ENCODE measurements around the gene C1QA. TPM values are rescaled to one million over a fixed set of nuclear protein-coding genes. Genes with fewer than 3 reads are reported as not detected.

The C1QA gene
- total RNA-seq, 1 experiment from 2014 or later, result not detected

GRCh38 chr1:22636927-22637326 lies 499 bp downstream of the C1QA start:
- TF ChIP-seq EZH2 (IDR thresholded peaks at IDR 0.05; ENCODE audit: low read depth) (no peak), CTCF (conservative IDR thresholded peaks at IDR 0.05) (no peak)
- Histone ChIP-seq H4K20me1 (ENCODE audit: insufficient read depth) (no peaks in the 10 kb centered on the region), H3F3A (ENCODE audit: insufficient read depth, low read depth) (no peaks in the 10 kb centered on the region), H3K9me3 (ENCODE audit: insufficient read depth, low read depth) (no peaks in the 10 kb centered on the region), H3K36me3 (ENCODE audit: low read depth) (no peaks in the 10 kb centered on the region), H3K4me3 (no peak overlapping the region), H3K9me2 (ENCODE audit: insufficient read depth) (no peaks in the 10 kb centered on the region), H3K79me2 (ENCODE audit: low read depth) (no peaks in the 10 kb centered on the region), H3K27ac (no peak overlapping the region), H3K4me1 (replicated peaks; ENCODE audit: insufficient read depth) (no peaks in the 10 kb centered on the region), H3K4me2 (no peak overlapping the region), H2AFZ (no peak overlapping the region), H3K27me3 (ENCODE audit: insufficient read depth, low read depth) (peaks cover 21% of the 10 kb centered on the region; the same call in 1 of the 2 replicates)
- no TSS peak for BruUV-seq (replicated peaks)
- POLR2A ChIA-PET (ENCODE audit: unreplicated experiment), result no interaction called here
- CTCF ChIA-PET, result interaction anchor here (0.6 kb wide), 1 partner anchor 97 kb away, joined by 4 read pairs; no protein-coding TSS in a partner anchor
- intact Hi-C loops (cut with micrococcal nuclease; ENCODE audit: unreplicated experiment), result no loop called here
- no peak for DNase-seq

- POLR2A ChIA-PET (ENCODE audit: unreplicated experiment), result no interaction called here
- H3K4me1 ChIP-seq (replicated peaks; ENCODE audit: insufficient read depth), result no peaks in the 10 kb centered on the region
- no peaks in the 10 kb centered on the region for H4K20me1 ChIP-seq (ENCODE audit: insufficient read depth)
- no peak overlapping the region for H3K4me3 ChIP-seq
- TF ChIP-seq EZH2 (IDR thresholded peaks at IDR 0.05; ENCODE audit: low read depth) (no peak), CTCF (conservative IDR thresholded peaks at IDR 0.05) (no peak)
- no peaks in the 10 kb centered on the region for H3K9me3 ChIP-seq (ENCODE audit: insufficient read depth, low read depth)
- H3K4me2 ChIP-seq, result no peak overlapping the region
- no TSS peak for BruUV-seq (replicated peaks)
- H3K27me3 ChIP-seq (ENCODE audit: insufficient read depth, low read depth), result peaks cover 21% of the 10 kb centered on the region; the same call in 1 of the 2 replicates
- no peaks in the 10 kb centered on the region for H3K36me3 ChIP-seq (ENCODE audit: low read depth)
- H3K9me2 ChIP-seq (ENCODE audit: insufficient read depth), result no peaks in the 10 kb centered on the region
- H3K79me2 ChIP-seq (ENCODE audit: low read depth), result no peaks in the 10 kb centered on the region
- no peak for DNase-seq
- intact Hi-C loops (cut with micrococcal nuclease; ENCODE audit: unreplicated experiment), result no loop called here
- no peak overlapping the region for H3K27ac ChIP-seq
- no peaks in the 10 kb centered on the region for H3F3A ChIP-seq (ENCODE audit: insufficient read depth, low read depth)
- CTCF ChIA-PET, result no interaction called here
- H2AFZ ChIP-seq, result no peak overlapping the region
These were observed 1.5 kb downstream of the C1QA start for GRCh38 chr1:22637907-22638445.

GRCh38 chr1:22638476-22639234 lies 2.2 kb downstream of the C1QA start:
- BruUV-seq (replicated peaks), result no TSS peak
- Histone ChIP-seq H3K27ac (no peak overlapping the region), H3K9me2 (ENCODE audit: insufficient read depth) (no peaks in the 10 kb centered on the region), H4K20me1 (ENCODE audit: insufficient read depth) (no peaks in the 10 kb centered on the region), H3K36me3 (ENCODE audit: low read depth) (no peaks in the 10 kb centered on the region), H3K9me3 (ENCODE audit: insufficient read depth, low read depth) (no peaks in the 10 kb centered on the region), H2AFZ (no peak overlapping the region), H3K4me1 (replicated peaks; ENCODE audit: insufficient read depth) (no peaks in the 10 kb centered on the region), H3K27me3 (ENCODE audit: insufficient read depth, low read depth) (peaks cover 20% of the 10 kb centered on the region; the same call in 1 of the 2 replicates), H3K79me2 (ENCODE audit: low read depth) (no peaks in the 10 kb centered on the region), H3K4me2 (no peak overlapping the region), H3K4me3 (no peak overlapping the region), H3F3A (ENCODE audit: insufficient read depth, low read depth) (no peaks in the 10 kb centered on the region)
- no peak for TF ChIP-seq CTCF (conservative IDR thresholded peaks at IDR 0.05)
- TF ChIP-seq EZH2 (IDR thresholded peaks at IDR 0.05; ENCODE audit: low read depth), result no peak
- CTCF ChIA-PET, result interaction anchor here (0.7 kb wide), 1 partner anchor 113 kb away, joined by 3 read pairs; no protein-coding TSS in a partner anchor
- POLR2A ChIA-PET (ENCODE audit: unreplicated experiment), result no interaction called here
- DNase-seq, result no peak
- intact Hi-C loops (cut with micrococcal nuclease; ENCODE audit: unreplicated experiment), result no loop called here
